Activated T-cell treated with anti-CD3 and anti-CD28 coated beads for 1 hour (primary cell): ENCODE data around the gene RFX8.
A peak's percentile ranks its signal among the peaks of the same experiment; 100 is the strongest.
"Not testable (repeated sequence)": the region's sequence is repeated elsewhere in the genome, so short reads cannot be mapped to it uniquely, and the experiment has no call there.

Source experiments
- DNase-seq: peaks from one replicate; pipeline ENCODE4 v3.0.0-alpha.2; 2020; ENCODE audit warnings: low read depth

Gene RFX8

GRCh38 chr2:101486258-101486701, 11.4 kb upstream of the RFX8 start:
- no peak for DNase-seq

DNA sequence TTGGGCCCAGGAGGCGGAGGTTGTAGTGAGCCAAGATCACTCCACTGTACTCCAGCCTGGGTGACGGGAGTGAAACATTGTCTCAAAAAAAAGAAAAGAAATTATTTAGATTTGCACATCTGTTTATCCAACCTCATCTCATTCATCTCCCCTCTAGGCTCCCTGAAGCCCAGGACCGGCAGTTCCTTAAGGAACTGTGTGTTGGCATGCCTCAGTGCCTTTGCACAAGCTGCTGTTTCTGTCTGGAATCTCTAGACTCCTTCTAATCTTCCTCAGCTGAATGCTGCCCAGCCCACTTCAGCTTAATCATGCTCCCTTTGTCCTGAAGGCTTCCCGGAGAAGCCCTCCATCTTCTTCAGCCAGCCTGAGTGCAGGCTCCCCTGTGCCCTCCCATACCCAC, 10.9 kb upstream of the RFX8 start:
- DNase-seq: no peak

GRCh38 chr2:101480764-101481163, 5.9 kb upstream of the RFX8 start:
- no peak for DNase-seq

DNA sequence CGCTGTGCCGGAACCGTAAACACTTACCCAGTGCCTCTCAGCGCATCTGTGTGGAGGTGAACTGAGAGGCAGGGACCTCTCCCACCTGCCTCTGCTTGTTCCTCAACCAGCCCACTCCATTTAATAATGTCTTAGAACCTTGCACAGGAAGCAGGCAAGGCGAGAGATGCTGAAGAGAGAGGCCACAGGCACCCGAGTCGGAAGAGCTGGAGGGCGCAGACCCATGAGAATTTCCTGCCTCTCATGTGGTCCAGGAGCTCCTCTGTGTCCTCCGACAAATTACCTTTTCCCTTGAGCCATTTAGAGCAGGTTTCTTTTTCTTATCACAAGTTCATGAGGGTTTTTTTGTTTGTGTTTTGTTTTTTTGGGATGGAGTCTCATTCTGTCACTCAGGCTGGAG, 4.9 kb upstream of the RFX8 start:
- DNase-seq: no peak

DNA sequence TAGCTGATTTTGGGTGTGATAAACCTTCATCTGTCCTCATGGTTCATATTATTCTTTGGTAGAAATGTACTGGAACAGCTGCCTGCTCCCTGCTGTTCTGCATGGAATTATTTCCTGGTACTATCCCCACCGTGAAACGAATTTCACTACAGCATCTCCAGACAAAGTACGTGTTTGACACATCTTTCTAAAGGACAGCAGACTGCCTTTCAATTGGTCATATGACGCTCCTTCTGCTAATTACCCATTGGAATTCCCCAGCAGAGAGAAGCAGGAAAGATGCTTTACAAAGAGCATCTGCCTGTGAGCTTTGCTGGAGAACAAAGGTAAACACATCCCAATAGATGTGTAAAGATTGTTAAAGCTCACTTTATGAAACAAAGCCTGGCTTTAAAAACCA, 4.4 kb upstream of the RFX8 start:
- no peak for DNase-seq

GRCh38 chr2:101478181-101479001, 3.5 kb upstream of the RFX8 start:
- no peak for DNase-seq

DNA sequence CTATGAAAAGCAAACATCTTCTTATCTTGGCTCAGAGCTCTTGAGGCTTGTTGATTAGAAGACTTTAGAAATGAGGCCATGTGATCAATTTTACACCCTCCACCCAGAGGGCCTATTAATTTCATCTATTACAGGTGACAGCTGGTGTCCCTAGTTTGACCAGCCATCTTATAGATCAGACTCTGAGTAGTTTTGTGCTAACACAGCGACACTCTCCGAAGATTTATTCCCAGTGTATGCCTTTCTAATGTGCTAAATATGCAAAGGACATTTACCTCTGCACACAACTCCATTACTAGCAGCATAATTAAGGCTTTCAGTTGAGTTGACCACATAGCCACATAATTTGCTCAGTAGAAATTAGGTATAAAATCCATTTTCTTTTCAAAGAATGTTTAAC, 2.6 kb upstream of the RFX8 start:
- DNase-seq: no peak

DNA sequence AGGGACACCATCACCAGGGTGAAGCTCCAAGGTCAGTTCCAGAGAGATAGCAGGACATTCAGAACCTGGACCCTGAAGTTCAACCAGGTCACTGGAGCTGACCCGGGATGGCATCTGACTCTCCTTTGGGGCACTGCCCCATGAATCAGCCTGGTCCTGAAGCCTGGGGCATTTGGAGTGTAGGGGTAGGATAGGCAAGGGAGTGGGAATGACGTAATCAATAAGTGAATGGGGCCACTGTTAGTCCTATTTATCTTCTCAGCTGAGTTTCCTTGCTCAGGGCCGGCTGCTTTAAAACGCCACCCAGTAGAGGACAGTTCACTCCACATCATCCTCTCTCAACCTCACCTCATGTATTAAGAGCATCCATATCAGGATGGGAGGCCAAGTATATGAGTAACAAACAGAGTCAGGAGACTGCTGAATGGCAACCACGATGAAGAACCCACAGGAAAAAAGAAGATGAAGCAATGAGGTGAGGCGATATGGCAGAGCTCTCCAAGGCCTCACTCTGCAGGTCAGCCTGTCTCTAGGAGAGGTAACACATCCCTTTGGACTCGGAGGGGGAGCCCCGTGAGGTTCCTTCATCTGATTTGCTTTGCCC, 1.8 kb upstream of the RFX8 start:
- DNase-seq: no peak

- peak; percentile 3 for DNase-seq
Measured at GRCh38 chr2:101473911-101474701, 806 bp downstream of the RFX8 start.

- no peak for DNase-seq
Measured at GRCh38 chr2:101473591-101473910, 1.4 kb downstream of the RFX8 start.

DNA sequence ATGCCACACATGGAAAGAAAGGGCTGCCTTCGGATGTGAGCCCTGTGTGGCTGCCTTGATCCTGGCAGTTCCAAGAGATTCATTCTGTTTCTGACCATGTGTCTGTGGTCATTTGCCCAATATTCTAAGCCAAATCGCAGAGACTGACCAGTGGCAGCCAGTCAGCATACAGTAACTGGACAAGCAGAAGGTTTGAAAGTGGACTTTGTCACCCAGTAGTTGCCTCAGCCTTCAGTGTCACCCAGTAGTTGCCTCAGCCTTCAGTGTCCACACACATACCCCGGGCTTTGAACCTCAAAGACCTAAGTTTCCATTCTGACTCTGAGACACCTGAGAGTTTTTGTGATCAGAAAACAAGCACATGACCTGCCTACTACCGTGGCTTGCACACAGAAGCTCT, 5.0 kb downstream of the RFX8 start:
- no peak for DNase-seq

DNA sequence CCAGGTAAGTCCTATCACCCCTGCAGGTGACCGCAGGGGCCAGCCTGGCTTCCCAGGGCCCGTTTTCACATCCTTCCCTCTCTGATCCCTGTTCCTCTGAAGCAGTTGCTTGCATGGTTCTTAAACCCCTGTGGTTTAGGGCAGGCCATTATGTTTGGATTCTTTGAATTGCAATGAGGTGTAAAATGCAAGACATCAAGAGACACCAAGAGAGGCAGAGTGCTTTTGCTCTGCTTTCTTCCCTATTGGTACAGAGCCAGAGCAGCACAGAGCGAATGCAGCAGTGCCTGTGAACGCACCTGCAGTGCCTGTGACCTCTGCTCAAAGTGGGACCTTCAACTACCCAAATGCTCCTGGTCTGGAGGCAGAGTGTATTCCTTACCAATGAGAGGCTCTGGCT, 7.6 kb downstream of the RFX8 start:
- no peak for DNase-seq

- no peak for DNase-seq
Measured at GRCh38 chr2:101466426-101466825, 8.5 kb downstream of the RFX8 start.

- DNase-seq: no peak
Measured at GRCh38 chr2:101464841-101465240, 10.1 kb downstream of the RFX8 start.

DNA sequence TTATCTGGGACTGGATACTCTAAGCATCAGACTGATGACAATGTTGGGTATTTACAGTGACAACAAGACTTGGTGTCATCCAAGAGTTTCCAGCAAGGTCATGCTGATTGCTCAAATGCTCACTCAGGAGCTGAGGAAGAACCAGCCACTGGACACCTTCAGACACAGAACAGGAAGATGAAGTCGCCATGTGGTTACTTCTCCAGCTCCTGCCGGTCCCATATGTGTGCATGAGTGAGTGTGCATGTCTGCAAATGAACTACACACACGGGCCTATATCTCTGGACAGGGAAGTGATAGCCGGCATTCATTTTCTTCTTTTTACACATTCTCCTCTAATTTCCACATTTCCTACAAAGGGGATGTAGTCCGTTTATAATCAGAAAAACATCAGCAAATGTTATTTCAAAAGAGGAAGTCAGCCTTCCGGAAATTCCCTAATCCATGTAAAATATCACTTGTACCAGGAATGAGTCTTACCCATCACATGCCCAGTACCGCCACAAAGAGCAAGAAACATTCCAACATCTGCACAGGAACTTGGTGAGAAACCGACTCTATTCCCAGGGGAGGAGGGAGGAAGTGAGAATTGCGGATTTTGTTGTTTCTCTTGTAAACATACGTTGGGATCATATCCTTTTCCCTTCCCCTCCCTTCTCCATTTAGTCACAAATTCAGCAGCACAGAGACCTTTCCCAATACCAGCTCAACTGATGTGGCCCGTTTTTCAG, 10.8 kb downstream of the RFX8 start:
- DNase-seq: no peak

- DNase-seq: no peak
Measured at GRCh38 chr2:101463421-101463820, 11.5 kb downstream of the RFX8 start.

GRCh38 chr2:101461381-101461780, 13.5 kb downstream of the RFX8 start:
- no peak for DNase-seq

DNA sequence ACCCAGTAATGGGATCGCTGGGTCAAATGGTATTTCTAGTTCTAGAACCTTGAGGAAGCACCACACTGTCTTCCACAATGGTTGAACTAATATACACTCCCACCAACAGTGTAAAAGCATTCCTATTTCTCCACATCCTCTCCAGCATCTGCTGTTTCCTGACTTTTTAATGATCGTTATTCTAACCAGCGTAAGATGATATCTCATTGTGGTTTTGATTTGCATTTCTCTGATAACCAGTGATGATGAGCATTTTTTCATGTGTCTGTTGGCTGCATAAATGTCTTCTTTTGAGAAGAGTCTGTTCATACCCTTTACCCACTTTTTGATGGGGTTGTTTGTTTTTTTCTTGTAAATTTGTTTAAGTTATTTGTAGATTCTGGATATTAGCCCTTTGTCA, 20.5 kb downstream of the RFX8 start:
- DNase-seq: not testable (repeated sequence)

- no peak for DNase-seq
Measured at GRCh38 chr2:101450965-101451364, 23.9 kb downstream of the RFX8 start.

- no peak for DNase-seq
Measured at GRCh38 chr2:101446869-101447268, 28.0 kb downstream of the RFX8 start.

DNA sequence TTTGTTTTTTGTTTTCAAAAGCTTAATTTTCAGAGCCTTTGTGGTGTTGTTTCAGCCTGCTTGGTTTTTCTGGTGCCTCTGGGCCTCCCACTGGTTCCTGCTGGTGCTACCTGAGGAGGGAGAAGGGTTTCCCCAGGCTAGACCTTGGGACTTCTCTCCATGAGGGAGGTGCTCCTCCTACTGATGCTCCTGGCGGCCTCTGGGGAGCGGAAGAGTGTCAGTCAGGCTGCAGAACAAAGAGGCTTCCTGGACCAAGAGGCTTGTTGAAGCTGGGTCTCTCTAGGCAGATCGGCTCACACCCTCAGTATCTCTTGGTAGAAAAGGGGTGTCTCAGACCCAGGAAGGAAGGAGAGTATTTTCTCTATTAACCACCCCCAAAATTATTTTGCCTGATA, 32.2 kb downstream of the RFX8 start:
- no peak for DNase-seq

GRCh38 chr2:101442042-101442666, 32.8 kb downstream of the RFX8 start:
- DNase-seq: no peak
